Measurements from ENCODE around the gene YARS2. TPM values are rescaled to one million over a fixed set of nuclear protein-coding genes. Genes with fewer than 3 reads are reported as not detected.

YARS2 gene
- total RNA-seq, 1 experiment from 2014 or later: 31.9 TPM

Other genes starting within 250 kb of the YARS2 start
- 32.8 and 41.4 TPM in 2 replicates for gene DNM1L, start 76.6 kb downstream of the YARS2 start, total RNA-seq (2014; rRNA removed; shearing (Covaris generic))
- gene PKP2, start 140.9 kb upstream of the YARS2 start, total RNA-seq (2014; rRNA removed; shearing (Covaris generic)): 6.2 and 8.0 TPM in 2 replicates

Data from M059J (cell line).